Esophagus muscularis mucosa (tissue), 4 donors: ENCODE measurements around the gene CCL4L2.

Experiments
- EP300 ChIP-seq: sonication (generic); formaldehyde crosslinking; IDR thresholded peaks from one replicate; pipeline ENCODE4 v1.6.1; 2017; ENCODE audit warnings: antibody characterized with exemption
- POLR2A ChIP-seq: fragments of 450-650 bp; IDR thresholded peaks from one replicate; pipeline ENCODE4 v1.6.1; 2017; ENCODE audit warnings: antibody characterized with exemption, moderate library complexity, mild to moderate bottlenecking, low read depth
- POLR2AphosphoS5 ChIP-seq, 2 donors: sonication (generic); formaldehyde crosslinking; IDR thresholded peaks; one replicate each; pipeline ENCODE4 v1.6.1; 2017; ENCODE audit warnings: antibody characterized with exemption in 2 of 2
- TF ChIP-seq, protein P1 (sequence below), 3 experiments: fragments of 200-600 bp in 2 of 3; fragments of 450-650 bp in 1 of 3; sonication (generic) in 2 of 3; IDR thresholded peaks; one replicate each; pipeline ENCODE4 v1.5.1; 2017 to 2019; ENCODE audit warnings: antibody characterized with exemption in 3 of 3, mild to moderate bottlenecking in 2 of 3, moderate library complexity in 1 of 3

DNA sequence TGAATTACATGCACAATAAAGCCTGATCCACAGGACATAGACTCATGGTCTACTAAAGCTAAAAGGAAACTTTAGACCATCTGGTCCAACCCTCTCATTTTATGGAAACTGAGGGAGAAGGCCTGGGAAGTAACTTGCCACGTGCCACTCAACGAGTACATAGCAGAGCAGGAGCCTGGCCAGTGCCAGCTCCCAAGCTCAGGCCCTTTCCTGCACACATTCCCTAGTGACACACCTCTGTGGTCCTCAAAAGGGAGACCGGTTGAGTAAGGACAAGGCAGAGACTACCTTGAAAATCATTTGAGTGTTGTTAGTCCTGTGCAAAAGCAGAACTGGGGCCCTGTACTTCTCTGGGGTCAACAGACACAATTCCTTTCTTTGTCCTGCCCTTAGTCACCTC is 2.8 kb downstream of the CCL4L2 start:
- TF ChIP-seq POLR2A (no peak), POLR2AphosphoS5 (IDR thresholded peaks at IDR 0.05) (no peak), EP300 (no peak)
- TF ChIP-seq, protein P1, sequence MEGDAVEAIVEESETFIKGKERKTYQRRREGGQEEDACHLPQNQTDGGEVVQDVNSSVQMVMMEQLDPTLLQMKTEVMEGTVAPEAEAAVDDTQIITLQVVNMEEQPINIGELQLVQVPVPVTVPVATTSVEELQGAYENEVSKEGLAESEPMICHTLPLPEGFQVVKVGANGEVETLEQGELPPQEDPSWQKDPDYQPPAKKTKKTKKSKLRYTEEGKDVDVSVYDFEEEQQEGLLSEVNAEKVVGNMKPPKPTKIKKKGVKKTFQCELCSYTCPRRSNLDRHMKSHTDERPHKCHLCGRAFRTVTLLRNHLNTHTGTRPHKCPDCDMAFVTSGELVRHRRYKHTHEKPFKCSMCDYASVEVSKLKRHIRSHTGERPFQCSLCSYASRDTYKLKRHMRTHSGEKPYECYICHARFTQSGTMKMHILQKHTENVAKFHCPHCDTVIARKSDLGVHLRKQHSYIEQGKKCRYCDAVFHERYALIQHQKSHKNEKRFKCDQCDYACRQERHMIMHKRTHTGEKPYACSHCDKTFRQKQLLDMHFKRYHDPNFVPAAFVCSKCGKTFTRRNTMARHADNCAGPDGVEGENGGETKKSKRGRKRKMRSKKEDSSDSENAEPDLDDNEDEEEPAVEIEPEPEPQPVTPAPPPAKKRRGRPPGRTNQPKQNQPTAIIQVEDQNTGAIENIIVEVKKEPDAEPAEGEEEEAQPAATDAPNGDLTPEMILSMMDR (IDR thresholded peaks at IDR 0.05), result no peak
